Measurements from ENCODE around the gene ZNF76.

The ZNF76 gene

DNA sequence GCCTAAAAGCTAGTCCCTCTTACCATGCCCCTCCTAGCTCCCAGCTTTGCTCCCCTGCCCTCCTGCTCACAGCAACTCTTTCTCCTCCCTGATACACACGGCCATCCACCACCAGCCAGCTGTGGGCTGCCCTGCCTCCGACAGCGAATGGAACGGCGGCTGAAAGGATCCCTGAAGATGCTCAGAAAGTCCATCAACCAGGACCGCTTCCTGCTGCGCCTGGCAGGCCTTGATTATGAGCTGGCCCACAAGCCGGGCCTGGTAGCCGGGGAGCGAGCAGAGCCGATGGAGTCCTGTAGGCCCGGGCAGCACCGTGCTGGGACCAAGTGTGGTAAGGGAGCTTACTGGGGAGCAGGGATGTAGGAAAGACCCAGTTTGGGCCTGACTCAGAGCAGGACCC, 16.6 kb upstream of the ZNF76 start:
- DNase-seq (ENCODE audit: low read depth), result no peak
- H3K4me3 ChIP-seq (ENCODE audit: low read length), result no peak overlapping the region
- TF ChIP-seq, protein P1, sequence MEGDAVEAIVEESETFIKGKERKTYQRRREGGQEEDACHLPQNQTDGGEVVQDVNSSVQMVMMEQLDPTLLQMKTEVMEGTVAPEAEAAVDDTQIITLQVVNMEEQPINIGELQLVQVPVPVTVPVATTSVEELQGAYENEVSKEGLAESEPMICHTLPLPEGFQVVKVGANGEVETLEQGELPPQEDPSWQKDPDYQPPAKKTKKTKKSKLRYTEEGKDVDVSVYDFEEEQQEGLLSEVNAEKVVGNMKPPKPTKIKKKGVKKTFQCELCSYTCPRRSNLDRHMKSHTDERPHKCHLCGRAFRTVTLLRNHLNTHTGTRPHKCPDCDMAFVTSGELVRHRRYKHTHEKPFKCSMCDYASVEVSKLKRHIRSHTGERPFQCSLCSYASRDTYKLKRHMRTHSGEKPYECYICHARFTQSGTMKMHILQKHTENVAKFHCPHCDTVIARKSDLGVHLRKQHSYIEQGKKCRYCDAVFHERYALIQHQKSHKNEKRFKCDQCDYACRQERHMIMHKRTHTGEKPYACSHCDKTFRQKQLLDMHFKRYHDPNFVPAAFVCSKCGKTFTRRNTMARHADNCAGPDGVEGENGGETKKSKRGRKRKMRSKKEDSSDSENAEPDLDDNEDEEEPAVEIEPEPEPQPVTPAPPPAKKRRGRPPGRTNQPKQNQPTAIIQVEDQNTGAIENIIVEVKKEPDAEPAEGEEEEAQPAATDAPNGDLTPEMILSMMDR (IDR thresholded peaks at IDR 0.05; ENCODE audit: insufficient read depth, low read depth, low read length, missing control alignments), result no peak

DNA sequence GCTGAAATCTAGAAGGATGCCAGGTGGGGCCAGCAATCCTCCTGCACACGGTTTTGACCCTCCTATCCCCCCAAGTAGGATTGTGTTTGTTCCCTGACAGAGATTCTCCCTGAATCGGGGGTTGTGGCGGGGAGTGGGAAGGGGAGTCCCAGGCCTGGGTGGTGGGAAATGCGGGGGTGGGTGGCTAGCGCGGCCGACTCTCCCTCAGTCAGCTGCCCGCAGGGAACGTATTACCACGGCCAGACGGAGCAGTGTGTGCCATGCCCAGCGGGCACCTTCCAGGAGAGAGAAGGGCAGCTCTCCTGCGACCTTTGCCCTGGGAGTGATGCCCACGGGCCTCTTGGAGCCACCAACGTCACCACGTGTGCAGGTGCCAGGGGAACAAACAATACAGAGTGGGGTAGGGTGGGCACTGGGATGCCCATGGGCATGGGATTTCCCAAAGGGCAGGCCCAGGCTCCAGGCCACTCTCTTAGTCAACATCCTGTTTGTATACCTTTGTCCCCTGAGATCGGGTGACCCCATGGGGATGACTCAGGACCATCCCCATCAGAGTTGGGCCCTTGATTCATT, 16.1 kb upstream of the ZNF76 start:
- TF ChIP-seq, protein P1 (IDR thresholded peaks at IDR 0.05; ENCODE audit: insufficient read depth, low read depth, low read length, missing control alignments), result no peak

GRCh38 chr6:35244551-35244950, 15.0 kb upstream of the ZNF76 start:
- DNase-seq (ENCODE audit: low read depth), result no peak
- TF ChIP-seq, protein P1 (IDR thresholded peaks at IDR 0.05; ENCODE audit: insufficient read depth, low read depth, low read length, missing control alignments), result no peak
- H3K4me3 ChIP-seq (ENCODE audit: low read length), result no peak overlapping the region

More for the DNA sequence above, 16.1 kb upstream of the ZNF76 start:
- no peak for DNase-seq (ENCODE audit: low read depth)
- H3K4me3 ChIP-seq (ENCODE audit: low read length), result no peak overlapping the region

GRCh38 chr6:35247642-35248231, 11.8 kb upstream of the ZNF76 start:
- no peak overlapping the region for H3K4me3 ChIP-seq (ENCODE audit: low read length)
- TF ChIP-seq, protein P1 (IDR thresholded peaks at IDR 0.05; ENCODE audit: insufficient read depth, low read depth, low read length, missing control alignments), result no peak
- no peak for DNase-seq (ENCODE audit: low read depth)

DNA sequence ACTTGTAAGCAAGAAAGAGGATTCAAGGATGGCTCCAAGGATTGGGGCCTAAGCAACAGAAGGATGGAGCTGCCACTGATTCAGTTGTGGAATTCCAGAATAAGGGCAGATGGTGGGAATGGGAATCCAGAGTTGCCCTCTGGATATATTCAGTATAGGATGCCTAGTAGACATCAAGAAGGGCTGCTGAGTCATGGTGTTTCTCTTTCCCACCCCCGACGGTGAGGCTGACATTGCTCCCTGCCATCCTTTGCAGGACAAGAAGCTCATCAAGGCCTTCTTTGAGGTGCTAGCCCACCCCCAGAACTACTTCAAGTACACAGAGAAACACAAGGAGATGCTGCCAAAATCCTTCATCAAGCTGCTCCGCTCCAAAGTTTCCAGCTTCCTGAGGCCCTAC, 11.2 kb upstream of the ZNF76 start:
- no peak for DNase-seq (ENCODE audit: low read depth)
- no peak overlapping the region for H3K4me3 ChIP-seq (ENCODE audit: low read length)
- TF ChIP-seq, protein P1 (IDR thresholded peaks at IDR 0.05; ENCODE audit: insufficient read depth, low read depth, low read length, missing control alignments), result no peak

DNA sequence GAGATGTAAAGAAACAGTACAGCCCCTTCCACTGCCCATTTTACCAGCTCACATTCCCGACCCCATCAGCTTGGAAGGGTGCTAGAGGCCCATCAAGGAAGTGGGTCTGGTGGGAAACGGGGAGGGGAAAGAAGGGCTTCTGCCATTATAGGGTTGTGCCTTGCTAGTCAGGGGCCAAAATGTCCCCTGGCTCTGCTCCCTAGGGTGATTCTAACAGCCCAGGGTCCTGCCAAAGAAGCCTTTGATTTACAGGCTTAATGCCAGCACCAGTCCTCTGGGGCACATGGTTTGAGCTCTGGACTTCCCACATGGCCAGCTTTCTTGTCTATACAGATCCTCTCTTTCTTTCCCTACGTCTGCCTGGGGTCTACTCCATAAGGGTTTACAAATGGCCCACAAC, 10.6 kb upstream of the ZNF76 start:
- no peak overlapping the region for H3K4me3 ChIP-seq (ENCODE audit: low read length)
- no peak for DNase-seq (ENCODE audit: low read depth)
- TF ChIP-seq, protein P1 (IDR thresholded peaks at IDR 0.05; ENCODE audit: insufficient read depth, low read depth, low read length, missing control alignments), result no peak

DNA sequence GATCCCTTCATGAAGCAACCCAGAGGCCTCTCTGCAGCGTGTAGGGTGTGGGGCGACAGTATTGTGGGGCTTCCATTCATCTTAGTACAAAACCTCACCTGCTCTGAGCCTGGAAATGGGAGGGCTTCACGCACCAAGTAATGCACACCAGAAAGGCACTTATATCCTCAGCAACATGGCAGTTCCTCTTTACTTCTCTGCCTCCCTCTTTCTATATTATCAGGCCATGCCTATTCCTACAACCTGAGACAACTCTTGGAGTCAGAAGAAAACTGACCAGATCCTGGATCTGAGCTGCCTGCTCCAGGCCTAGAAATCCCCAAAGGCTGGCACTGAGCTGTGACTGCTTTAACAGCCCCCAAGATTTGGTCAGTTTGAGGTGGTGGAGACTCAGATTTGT, 7.6 kb upstream of the ZNF76 start:
- TF ChIP-seq, protein P1 (IDR thresholded peaks at IDR 0.05; ENCODE audit: insufficient read depth, low read depth, low read length, missing control alignments), result no peak
- DNase-seq (ENCODE audit: low read depth), result no peak
- no peak overlapping the region for H3K4me3 ChIP-seq (ENCODE audit: low read length)
